Endothelial cell of umbilical vein (primary cell): Measurements from ENCODE around the gene SETD3. TPM values are rescaled to one million over a fixed set of nuclear protein-coding genes. Genes with fewer than 3 reads are reported as not detected.

Source experiments
- BruUV-seq: library from RNA; stranded (reverse); fragments of 400-500 nt; replicated peaks from 2 replicates; lab custom pipeline; 2021; lab: Mats Ljungman, UMichigan
- CTCF ChIA-PET: fragments of 300-600, 350-600 bp; sonication (Branson Sonifier 250); formaldehyde crosslinking; loops from one replicate; lab custom pipeline; 2021; ENCODE audit warnings: antibody characterized with exemption, inconsistent platforms; lab: Charles Lee
- POLR2A ChIA-PET: fragments of 300-600, 350-600 bp; sonication (Branson Sonifier 250); formaldehyde crosslinking; loops from one replicate; lab custom pipeline; 2021; ENCODE audit warnings: antibody characterized with exemption, inconsistent platforms; lab: Charles Lee
- DNase-seq: peaks from one replicate; pipeline ENCODE4 v3.0.0-alpha.2; 2011; ENCODE audit warnings: low read depth, low spot score
- FAIRE-seq: peaks from 2 replicates; lab custom pipeline; 2011; peaks lifted over from hg19 to GRCh38; lab: Jason Lieb, UNC
- H2AFZ ChIP-seq: 2 replicates; pipeline ENCODE4 v1.6.0; 2012; ENCODE audit warnings: low read depth, low read length, control low read depth, inconsistent platforms
- H3K27ac ChIP-seq: 2 replicates; pipeline ENCODE4 v1.5.1; 2011; ENCODE audit warnings: low read depth, mild to moderate bottlenecking, control low read depth, low read length, moderate library complexity; ENCODE audit not compliant: insufficient read depth
- H3K27me3 ChIP-seq, 2 experiments: 2 replicates each; pipeline versions ENCODE4 v1.6.0 to v1.6.1; 2011; ENCODE audit warnings: low read length in 2 of 2, mixed read lengths in 1 of 2; ENCODE audit not compliant: control insufficient read depth in 2 of 2, insufficient read depth in 2 of 2
- H3K36me3 ChIP-seq, 2 experiments: 2 replicates in 1 of 2; 3 replicates in 1 of 2; pipeline ENCODE4 v1.5.1; 2011; ENCODE audit warnings: low read length in 2 of 2, mild to moderate bottlenecking in 1 of 2, moderate library complexity in 1 of 2; ENCODE audit not compliant: control insufficient read depth in 2 of 2, insufficient read depth in 2 of 2; ENCODE audit errors: extremely low read depth in 1 of 2
- H3K4me1 ChIP-seq: 3 replicates; pipeline ENCODE4 v1.5.1; 2011; ENCODE audit warnings: mild to moderate bottlenecking, low read length; ENCODE audit not compliant: control insufficient read depth, insufficient read depth; ENCODE audit errors: extremely low read depth
- H3K4me2 ChIP-seq: 2 replicates; pipeline ENCODE4 v1.6.1; 2011; ENCODE audit warnings: low read length, control low read depth, mixed read lengths; ENCODE audit not compliant: insufficient read depth
- H3K4me3 ChIP-seq, 3 experiments: fragments of 200-600 bp in 1 of 3; sonication (generic), shearing (Covaris generic) in 1 of 3; replicated peaks in 1 of 3; 2 replicates each; pipeline ENCODE4 v1.5.1; 2011 to 2016; ENCODE audit warnings: control low read depth in 3 of 3, low read length in 3 of 3, mild to moderate bottlenecking in 2 of 3, inconsistent platforms in 1 of 3, low read depth in 1 of 3, moderate library complexity in 1 of 3; ENCODE audit not compliant: insufficient read depth in 1 of 3
- H3K79me2 ChIP-seq: 2 replicates; pipeline ENCODE4 v1.6.0; 2012; ENCODE audit warnings: low read length, inconsistent platforms; ENCODE audit not compliant: control insufficient read depth, insufficient read depth
- H3K9ac ChIP-seq: replicated peaks from 2 replicates; pipeline ENCODE3; 2011; ENCODE audit warnings: low read length, control low read depth; ENCODE audit not compliant: insufficient read depth; ENCODE audit errors: extremely low read depth
- H3K9me1 ChIP-seq: replicated peaks from 3 replicates; pipeline ENCODE4 v1.6.0; 2011; ENCODE audit warnings: mild to moderate bottlenecking, low read length; ENCODE audit not compliant: control insufficient read depth, insufficient read depth; ENCODE audit errors: extremely low read depth
- H3K9me3 ChIP-seq: replicated peaks from 2 replicates; pipeline ENCODE4 v1.5.1; 2012; ENCODE audit warnings: low read length, inconsistent platforms; ENCODE audit not compliant: control insufficient read depth, insufficient read depth
- H4K20me1 ChIP-seq: replicated peaks from 2 replicates; pipeline ENCODE3; 2011; ENCODE audit warnings: mild to moderate bottlenecking, low read length; ENCODE audit not compliant: control insufficient read depth, insufficient read depth; ENCODE audit errors: extremely low read depth
- EZH2 ChIP-seq: IDR thresholded peaks from 2 replicates; pipeline ENCODE4 v1.6.1; 2012; ENCODE audit warnings: borderline replicate concordance, low read depth, mild to moderate bottlenecking, moderate library complexity, low read length, inconsistent platforms; ENCODE audit not compliant: severe bottlenecking
- FOS ChIP-seq: IDR thresholded peaks from 2 replicates; pipeline ENCODE4 v1.6.1; 2011; ENCODE audit warnings: mild to moderate bottlenecking, low read length, moderate library complexity, borderline replicate concordance; ENCODE audit not compliant: insufficient read depth
- GATA2 ChIP-seq: IDR thresholded peaks from 2 replicates; pipeline ENCODE4 v1.7.0; 2011; ENCODE audit warnings: low read depth, mild to moderate bottlenecking, moderate library complexity, mixed read lengths, low read length; ENCODE audit not compliant: insufficient read length, insufficient read depth
- JUN ChIP-seq: IDR thresholded peaks from 2 replicates; pipeline ENCODE4 v1.6.1; 2011; ENCODE audit warnings: borderline replicate concordance, low read depth; ENCODE audit not compliant: insufficient read length, insufficient read depth
- MYC ChIP-seq: IDR thresholded peaks from one replicate; pipeline ENCODE4 v1.6.1; 2011; ENCODE audit warnings: mild to moderate bottlenecking, low read depth, low read length
- POLR2A ChIP-seq: IDR thresholded peaks from 2 replicates; pipeline ENCODE4 v1.6.1; 2012; ENCODE audit warnings: low read depth, mild to moderate bottlenecking, control low read depth, low read length
- POLR2AphosphoS5 ChIP-seq: IDR thresholded peaks from 2 replicates; pipeline ENCODE4 v1.6.1; 2012; ENCODE audit warnings: low read depth, mild to moderate bottlenecking, control low read depth, low read length, moderate library complexity; ENCODE audit not compliant: insufficient read depth
- dilution Hi-C: fragments of 300-500 bp; cut with MboI; formaldehyde crosslinking; loops from one replicate; pipeline ENCODE4 v1.15.0; 2019; ENCODE audit warnings: low sequenced_read_pairs; ENCODE audit not compliant: extremely low pct_ligation_motif_present
- intact Hi-C: fragments of 100-400 bp; cut with micrococcal nuclease; formaldehyde crosslinking; loops from one replicate; pipeline ENCODE4 v1.10.0; 2022
- polyA plus RNA-seq, 4 experiments: library from polyadenylated mRNA; depleted of rRNA in 3 of 4; stranded (reverse) in 3 of 4; unstranded in 1 of 4; fragments of >200 nt; gene quantifications; 2 replicates each; pipeline versions ENCODE4 v1.2.1 to v1.2.3, GENCODE V29; 2011 to 2012; ENCODE audit warnings: missing spikeins in 1 of 4
- total RNA-seq: library from RNA; stranded (reverse); gene quantifications from 2 replicates; pipeline ENCODE4 v1.2.3, GENCODE V29; 2021
- TF ChIP-seq, protein P1 (sequence below): IDR thresholded peaks from 2 replicates; pipeline ENCODE4 v1.6.1; 2011; ENCODE audit not compliant: insufficient read depth, insufficient read length
- TF ChIP-seq, protein P2 (sequence below), 2 donors: IDR thresholded peaks; 1 replicate in 1 of 2; 2 replicates in 1 of 2; pipeline ENCODE4 v1.5.1; 2011; ENCODE audit warnings: low read length in 2 of 2, mild to moderate bottlenecking in 2 of 2, moderate library complexity in 2 of 2, control low read depth in 1 of 2, inconsistent platforms in 1 of 2, low read depth in 1 of 2; ENCODE audit not compliant: insufficient read depth in 1 of 2; ENCODE audit errors: extremely low read depth in 1 of 2

The SETD3 gene
- total and polyA plus RNA-seq, 2 donors (not counting 3 experiments of a cell fraction or from before 2014, with no cell fraction given) = 18.1 to 53.1 TPM

DNA sequence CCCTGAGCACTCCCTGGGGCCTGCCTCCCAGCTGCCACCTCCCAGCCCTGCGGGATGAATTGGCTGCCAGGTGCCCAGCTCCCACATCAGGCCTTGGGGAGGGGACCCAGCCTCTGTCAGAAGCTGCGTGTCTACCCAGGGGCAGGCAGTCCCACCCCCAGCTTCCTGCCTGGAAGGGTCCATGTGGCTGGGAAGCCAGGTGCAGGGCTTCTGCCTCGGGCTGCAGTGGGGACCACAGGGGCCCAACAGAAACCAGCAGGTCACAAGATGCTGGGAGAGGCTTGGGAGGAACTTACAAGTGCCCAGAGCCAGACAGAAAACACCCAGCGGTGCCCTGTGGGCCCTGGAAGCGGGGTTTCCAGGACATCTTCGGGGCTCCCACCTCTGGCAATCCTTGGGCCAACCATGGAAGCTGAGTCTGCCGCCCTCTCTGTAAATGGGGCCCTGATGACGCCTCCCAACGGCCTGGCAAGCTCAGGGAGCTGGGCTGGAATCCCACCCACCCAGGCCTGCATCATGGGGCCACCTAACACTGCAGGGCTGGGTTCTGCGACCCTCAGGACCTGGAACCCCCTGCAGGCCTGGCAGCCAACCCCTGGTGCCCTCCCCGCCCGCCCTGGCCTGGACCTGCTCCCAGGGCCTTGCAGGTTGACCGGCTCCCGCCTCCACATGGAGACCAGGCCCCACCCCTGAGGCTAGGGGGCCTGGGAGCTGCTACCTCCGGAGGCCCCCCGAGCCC lies 37.2 kb upstream of the SETD3 start:
- TF ChIP-seq MYC (no peak), JUN (no peak), POLR2A (no peak), FOS (no peak), GATA2 (no peak), POLR2AphosphoS5 (no peak), EZH2 (no peak)
- TF ChIP-seq, protein P1, sequence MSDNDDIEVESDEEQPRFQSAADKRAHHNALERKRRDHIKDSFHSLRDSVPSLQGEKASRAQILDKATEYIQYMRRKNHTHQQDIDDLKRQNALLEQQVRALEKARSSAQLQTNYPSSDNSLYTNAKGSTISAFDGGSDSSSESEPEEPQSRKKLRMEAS = no peak
- TF ChIP-seq, protein P2, sequence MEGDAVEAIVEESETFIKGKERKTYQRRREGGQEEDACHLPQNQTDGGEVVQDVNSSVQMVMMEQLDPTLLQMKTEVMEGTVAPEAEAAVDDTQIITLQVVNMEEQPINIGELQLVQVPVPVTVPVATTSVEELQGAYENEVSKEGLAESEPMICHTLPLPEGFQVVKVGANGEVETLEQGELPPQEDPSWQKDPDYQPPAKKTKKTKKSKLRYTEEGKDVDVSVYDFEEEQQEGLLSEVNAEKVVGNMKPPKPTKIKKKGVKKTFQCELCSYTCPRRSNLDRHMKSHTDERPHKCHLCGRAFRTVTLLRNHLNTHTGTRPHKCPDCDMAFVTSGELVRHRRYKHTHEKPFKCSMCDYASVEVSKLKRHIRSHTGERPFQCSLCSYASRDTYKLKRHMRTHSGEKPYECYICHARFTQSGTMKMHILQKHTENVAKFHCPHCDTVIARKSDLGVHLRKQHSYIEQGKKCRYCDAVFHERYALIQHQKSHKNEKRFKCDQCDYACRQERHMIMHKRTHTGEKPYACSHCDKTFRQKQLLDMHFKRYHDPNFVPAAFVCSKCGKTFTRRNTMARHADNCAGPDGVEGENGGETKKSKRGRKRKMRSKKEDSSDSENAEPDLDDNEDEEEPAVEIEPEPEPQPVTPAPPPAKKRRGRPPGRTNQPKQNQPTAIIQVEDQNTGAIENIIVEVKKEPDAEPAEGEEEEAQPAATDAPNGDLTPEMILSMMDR (IDR thresholded peaks at IDR 0.05; ENCODE audit: extremely low read depth in 1 of 2, insufficient read depth in 1 of 2, low read depth in 1 of 2, low read length in 2 of 2) = no peak
- H3K4me1 ChIP-seq = peaks cover 4% of the 10 kb centered on the region
- DNase-seq (no peak), FAIRE-seq (no peak)
- no peaks in the 10 kb centered on the region for H3K27me3 ChIP-seq
- no peaks in the 10 kb centered on the region for H3K9me3 ChIP-seq
- H2AFZ ChIP-seq = no peak overlapping the region
- intact Hi-C loops = loop anchor here (1.0 kb wide), 4 partner anchors 87 to 367 kb away; no protein-coding TSS in a partner anchor
- H4K20me1 ChIP-seq = no peaks in the 10 kb centered on the region
- ChIA-PET CTCF (interaction anchor here (1.3 to 1.6 kb wide), 4 partner anchors 21 to 116 kb away, joined by 3 to 14 read pairs (median 4); no protein-coding TSS in a partner anchor), POLR2A (no interaction called here)
- BruUV-seq = no TSS peak
- H3K9ac ChIP-seq = no peak overlapping the region
- dilution Hi-C loops = no loop called here
- peaks cover 0 to 11% of the 10 kb centered on the region in 2 experiments for H3K36me3 ChIP-seq
- H3K27ac ChIP-seq = no peak overlapping the region
- H3K9me1 ChIP-seq = no peaks in the 10 kb centered on the region
- H3K4me3 ChIP-seq = no peak overlapping the region
- no peaks in the 10 kb centered on the region for H3K79me2 ChIP-seq
- no peak overlapping the region for H3K4me2 ChIP-seq
